K562 (cell line): ENCODE data around the gene CST8. TPM values are rescaled to one million over a fixed set of nuclear protein-coding genes. Genes with fewer than 3 reads are reported as not detected.

Experiments used
- ATAC-seq: fragments of 200-7000 bp; cut with Tn5 transposase; 3 replicates; pipeline ENCODE4 v1.9.1; 2020; ENCODE audit warnings: moderate library complexity
- BruUV-seq: library from RNA; stranded (reverse); fragments of 400-500 nt; replicated peaks from 2 replicates; lab custom pipeline; 2021; lab: Mats Ljungman, UMichigan
- CTCF ChIA-PET: fragments of 300-600 bp; formaldehyde crosslinking; extraction: SDS; loops from one replicate; lab custom pipeline; 2021; ENCODE audit warnings: low intra/inter-chr PET ratio; lab: Yijun Ruan, JAX
- POLR2A ChIA-PET: fragments of 300-600, 350-650 bp; sonication (Branson Sonifier 250); formaldehyde crosslinking; extraction: SDS; loops from one replicate; lab custom pipeline; 2021; ENCODE audit warnings: antibody characterized with exemption, inconsistent platforms; lab: Yijun Ruan, JAX
- DNase-seq, 4 experiments: peaks; one replicate each; pipeline versions ENCODE4 v3.0.0 to v3.0.0-alpha.2; 2011 to 2018; ENCODE audit warnings: low spot score in 3 of 4, mixed read lengths in 3 of 4; ENCODE audit errors: extremely low read depth in 1 of 4
- FAIRE-seq: peaks from 2 replicates; lab custom pipeline; 2011; peaks lifted over from hg19 to GRCh38; lab: Jason Lieb, UNC
- H2AFZ ChIP-seq: 2 replicates; pipeline ENCODE4 v1.6.0; 2011; ENCODE audit warnings: low read depth, low read length, control low read depth, inconsistent platforms
- H3K27ac ChIP-seq: fragments of 200-600 bp; 3 replicates; pipeline ENCODE4 v1.8.0; 2011; ENCODE audit warnings: low read depth, mild to moderate bottlenecking, control low read depth, inconsistent platforms, low read length, moderate library complexity, mixed read lengths; ENCODE audit errors: extremely low read depth
- H3K27me3 ChIP-seq, 2 experiments: fragments of 300-600 bp in 1 of 2; 2 replicates in 1 of 2; 3 replicates in 1 of 2; pipeline versions ENCODE4 v1.6.0 to v1.8.0; 2011; ENCODE audit warnings: inconsistent platforms in 2 of 2, low read length in 2 of 2, mild to moderate bottlenecking in 1 of 2, mixed read lengths in 1 of 2, moderate library complexity in 1 of 2; ENCODE audit not compliant: control insufficient read depth in 2 of 2, insufficient read depth in 2 of 2
- H3K36me3 ChIP-seq: fragments of 300-600 bp; 3 replicates; pipeline ENCODE4 v1.8.0; 2011; ENCODE audit warnings: mild to moderate bottlenecking, low read length, inconsistent platforms; ENCODE audit not compliant: control insufficient read depth, insufficient read depth
- H3K4me1 ChIP-seq, 2 experiments: fragments of 200-600 bp in 1 of 2; replicated peaks in 1 of 2; 2 replicates in 1 of 2; 3 replicates in 1 of 2; pipeline versions ENCODE4 v1.5.1 to v1.8.0; 2011; ENCODE audit warnings: inconsistent platforms in 2 of 2, low read length in 2 of 2, mild to moderate bottlenecking in 1 of 2, mixed read lengths in 1 of 2, moderate library complexity in 1 of 2; ENCODE audit not compliant: control insufficient read depth in 2 of 2, insufficient read depth in 2 of 2
- H3K4me2 ChIP-seq: 2 replicates; pipeline ENCODE4 v1.6.1; 2011; ENCODE audit warnings: low read length, control low read depth, inconsistent platforms, mixed read lengths; ENCODE audit not compliant: insufficient read depth
- H3K4me3 ChIP-seq: fragments of 200-600 bp; sonication (generic), shearing (Covaris generic); 2 replicates; pipeline ENCODE4 v1.5.1; 2016; ENCODE audit warnings: control low read depth, inconsistent platforms
- H3K79me2 ChIP-seq: fragments of 200-600 bp; 3 replicates; pipeline ENCODE4 v1.8.0; 2011; ENCODE audit warnings: low read length, inconsistent platforms; ENCODE audit not compliant: control insufficient read depth, insufficient read depth
- H3K9ac ChIP-seq, 2 experiments: 2 replicates each; pipeline versions ENCODE4 v1.6.0 to v1.6.1; 2011; ENCODE audit warnings: low read depth in 2 of 2, low read length in 2 of 2, control low read depth in 1 of 2, inconsistent platforms in 1 of 2, mild to moderate bottlenecking in 1 of 2, mixed read lengths in 1 of 2; ENCODE audit not compliant: insufficient read depth in 1 of 2
- H3K9me1 ChIP-seq: one replicate; pipeline ENCODE4 v1.6.0; 2011; ENCODE audit warnings: inconsistent platforms, mild to moderate bottlenecking, low read length, moderate library complexity; ENCODE audit not compliant: control insufficient read depth, insufficient read depth
- H3K9me3 ChIP-seq: replicated peaks from 2 replicates; pipeline ENCODE4 v1.5.1; 2011; ENCODE audit warnings: low read depth, low read length, inconsistent platforms; ENCODE audit not compliant: control insufficient read depth, insufficient read depth
- H4K20me1 ChIP-seq: replicated peaks from 2 replicates; pipeline ENCODE4 v1.6.1; 2011; ENCODE audit warnings: low read length, inconsistent platforms, mixed read lengths; ENCODE audit not compliant: control insufficient read depth, insufficient read depth
- AFF4 ChIP-seq: sonication (generic); formaldehyde crosslinking; IDR thresholded peaks from 2 replicates; pipeline ENCODE4 v1.8.0; 2023; ENCODE audit warnings: mild to moderate bottlenecking, missing genetic modification reagents
- ELK3 ChIP-seq: fragments of 450-650 bp; formaldehyde crosslinking; IDR thresholded peaks from 2 replicates; pipeline ENCODE4 v1.4.0; 2020; ENCODE audit warnings: mild to moderate bottlenecking
- FOXJ3 ChIP-seq: sonication (generic); formaldehyde crosslinking; IDR thresholded peaks from 2 replicates; pipeline ENCODE4 v1.4.0; 2020; ENCODE audit warnings: mild to moderate bottlenecking, missing genetic modification reagents
- HDGF ChIP-seq: fragments of 450-650 bp; IDR thresholded peaks from 2 replicates; pipeline ENCODE4 v1.6.1; 2016
- ILF3 ChIP-seq: fragments of 450-650 bp; IDR thresholded peaks from 2 replicates; pipeline ENCODE4 v1.6.1; 2018; ENCODE audit warnings: antibody characterized with exemption, mild to moderate bottlenecking, moderate library complexity, borderline replicate concordance
- IRF2 ChIP-seq: sonication (generic); formaldehyde crosslinking; IDR thresholded peaks from 2 replicates; pipeline ENCODE4 v1.8.1; 2022; ENCODE audit warnings: mild to moderate bottlenecking, missing genetic modification reagents
- SMARCA5 ChIP-seq: fragments of 450-650 bp; IDR thresholded peaks from 2 replicates; pipeline ENCODE4 v1.6.1; 2016
- ZNF12 ChIP-seq: sonication (generic); formaldehyde crosslinking; IDR thresholded peaks from 2 replicates; pipeline ENCODE4 v1.4.0; 2020; ENCODE audit warnings: mild to moderate bottlenecking, missing genetic modification reagents
- ZNF644 ChIP-seq: fragments of 200-800 bp; sonication (Bioruptor generic); IDR thresholded peaks from 2 replicates; pipeline ENCODE4 v1.6.1; 2016; ENCODE audit warnings: low read depth, missing genetic modification characterization, missing compliant biosample characterization
- ZNF75A ChIP-seq: fragments of 450-650 bp; formaldehyde crosslinking; IDR thresholded peaks from 2 replicates; pipeline ENCODE4 v1.4.0; 2020; ENCODE audit warnings: mild to moderate bottlenecking
- WGBS: fragments of 100-300 bp; shearing (Covaris generic); methylation state at CpG from one replicate; pipeline ENCODE4 v1.1.6; 2016; ENCODE audit warnings: low coverage, mixed read lengths; ENCODE audit not compliant: insufficient coverage; ENCODE audit errors: missing lambda C conversion rate; 5-methylcytosine and 5-hydroxymethylcytosine counted together
- in situ Hi-C: fragments of 300-500 bp; cut with MboI; formaldehyde crosslinking; loops from 4 replicates; pipeline ENCODE4 v1.15.0; 2018; ENCODE audit warnings: inconsistent platforms, mixed read lengths
- intact Hi-C: fragments of 100-400 bp; cut with micrococcal nuclease; formaldehyde crosslinking; loops from 2 replicates; pipeline ENCODE4 v1.14.2; 2022
- polyA plus RNA-seq, 8 experiments: library from polyadenylated mRNA; depleted of rRNA in 4 of 8; stranded (reverse) in 5 of 8; unstranded in 3 of 8; fragments of >200 nt; fragmentation: Nextera tagmentation in 2 of 8; fragmentation: Illumina TruSeq in 1 of 8; extraction: Ambion mirVana in 2 of 8; extraction: Trizol in 1 of 8; gene quantifications; 2 replicates each; pipeline versions ENCODE4 v1.2.1 to v1.2.3, GENCODE V29; 2011 to 2014; ENCODE audit warnings: inconsistent platforms in 1 of 8, missing spikeins in 1 of 8
- total RNA-seq, 7 experiments: library from RNA; depleted of rRNA in 6 of 7; stranded (reverse); fragments of >200 nt in 6 of 7; fragmentation: Illumina TruSeq in 2 of 7; extraction: Trizol in 2 of 7; gene quantifications; 2 replicates each; pipeline versions ENCODE4 v1.2.1 to v1.2.3, GENCODE V29; 2011 to 2021; ENCODE audit warnings: low replicate concordance in 1 of 7
- TF ChIP-seq, protein P1 (sequence below): sonication (generic); formaldehyde crosslinking; IDR thresholded peaks from 2 replicates; pipeline ENCODE4 v1.8.0; 2022; ENCODE audit warnings: mild to moderate bottlenecking, missing genetic modification reagents

The CST8 gene
- total and polyA plus RNA-seq, 9 of the 15 experiments (the other 6 are each of a cell fraction or from before 2014, with no cell fraction given): not detected

- DNase-seq: no peak
- no peak for TF ChIP-seq ZNF75A (CRISPR knock-in tag)
- no peak for TF ChIP-seq ZNF12 (CRISPR knock-in tag)
- TF ChIP-seq IRF2 (CRISPR knock-in tag): no peak
- TF ChIP-seq ELK3: no peak
- Histone ChIP-seq H3K27me3 (peaks cover 0 to 5% of the 10 kb centered on the region in 2 experiments; a peak in 2 of 5 replicates), H3K4me1 (no peaks in the 10 kb centered on the region), H3K4me3 (no peak overlapping the region), H3K27ac (no peak overlapping the region), H3K9me3 (no peaks in the 10 kb centered on the region), H4K20me1 (no peaks in the 10 kb centered on the region), H3K36me3 (no peaks in the 10 kb centered on the region), H3K79me2 (no peaks in the 10 kb centered on the region), H2AFZ (no peak overlapping the region), H3K4me2 (no peak overlapping the region), H3K9ac (no peak overlapping the region), H3K9me1 (no peaks in the 10 kb centered on the region)
- 0% methylated on average over 10 of the region's 10 CpGs for WGBS
- intact Hi-C loops: no loop called here
- FAIRE-seq: no peak
- ATAC-seq: no peak
- ChIA-PET CTCF (no interaction called here), POLR2A (interaction anchor here (1.0 kb wide), 1 partner anchor 81 kb away, joined by 3 read pairs; no protein-coding TSS in a partner anchor)
- BruUV-seq: no TSS peak
- in situ Hi-C loops: no loop called here
Observed at GRCh38 chr20:23524146-23524545, 33.2 kb downstream of the CST8 start.

GRCh38 chr20:23526850-23527249, 35.9 kb downstream of the CST8 start:
- H3K9me3 ChIP-seq: no peaks in the 10 kb centered on the region
- H2AFZ ChIP-seq: no peak overlapping the region
- ChIA-PET POLR2A (no interaction called here), CTCF (no interaction called here)
- DNase-seq: no peak
- no peak overlapping the region for H3K4me2 ChIP-seq
- no peaks in the 10 kb centered on the region for H4K20me1 ChIP-seq
- no peaks in the 10 kb centered on the region for H3K36me3 ChIP-seq
- no peaks in the 10 kb centered on the region for H3K9me1 ChIP-seq
- H3K27ac ChIP-seq: no peak overlapping the region
- H3K4me3 ChIP-seq: no peak overlapping the region
- H3K4me1 ChIP-seq: no peaks in the 10 kb centered on the region
- no peaks in the 10 kb centered on the region; a peak in 1 of 5 replicates for H3K27me3 ChIP-seq
- intact Hi-C loops (no loop called here), in situ Hi-C loops (no loop called here)
- ATAC-seq: no peak
- FAIRE-seq: no peak
- WGBS: 0% methylated on average over 1 of the region's 1 CpG
- H3K79me2 ChIP-seq: no peaks in the 10 kb centered on the region
- BruUV-seq: no TSS peak
- no peak overlapping the region for H3K9ac ChIP-seq
- TF ChIP-seq, protein P1, sequence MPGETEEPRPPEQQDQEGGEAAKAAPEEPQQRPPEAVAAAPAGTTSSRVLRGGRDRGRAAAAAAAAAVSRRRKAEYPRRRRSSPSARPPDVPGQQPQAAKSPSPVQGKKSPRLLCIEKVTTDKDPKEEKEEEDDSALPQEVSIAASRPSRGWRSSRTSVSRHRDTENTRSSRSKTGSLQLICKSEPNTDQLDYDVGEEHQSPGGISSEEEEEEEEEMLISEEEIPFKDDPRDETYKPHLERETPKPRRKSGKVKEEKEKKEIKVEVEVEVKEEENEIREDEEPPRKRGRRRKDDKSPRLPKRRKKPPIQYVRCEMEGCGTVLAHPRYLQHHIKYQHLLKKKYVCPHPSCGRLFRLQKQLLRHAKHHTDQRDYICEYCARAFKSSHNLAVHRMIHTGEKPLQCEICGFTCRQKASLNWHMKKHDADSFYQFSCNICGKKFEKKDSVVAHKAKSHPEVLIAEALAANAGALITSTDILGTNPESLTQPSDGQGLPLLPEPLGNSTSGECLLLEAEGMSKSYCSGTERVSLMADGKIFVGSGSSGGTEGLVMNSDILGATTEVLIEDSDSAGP (CRISPR knock-in tag): no peak
- TF ChIP-seq SMARCA5 (no peak), ILF3 (no peak), HDGF (no peak), ZNF644 (no peak), FOXJ3 (CRISPR knock-in tag) (no peak), AFF4 (CRISPR knock-in tag) (no peak)
